B cell (primary cell): ENCODE data around the gene TAC3. TPM values are rescaled to one million over a fixed set of nuclear protein-coding genes. Genes with fewer than 3 reads are reported as not detected.
"Not testable (repeated sequence)": the region's sequence is repeated elsewhere in the genome, so short reads cannot be mapped to it uniquely, and the experiment has no call there.

Experiments used
- ATAC-seq: fragments of 200-7000 bp; cut with Tn5 transposase; one replicate; pipeline ENCODE4 v1.10.0; 2021; ENCODE audit warnings: low read depth, mild to moderate bottlenecking, moderate number of reproducible peaks, moderate library complexity
- CTCF ChIA-PET: fragments of 350-600 bp; sonication (Branson Sonifier 250); formaldehyde crosslinking; loops from one replicate; lab custom pipeline; 2021; ENCODE audit warnings: antibody characterized with exemption, inconsistent platforms; lab: Charles Lee
- POLR2A ChIA-PET: fragments of 350-600 bp; sonication (Branson Sonifier 250); formaldehyde crosslinking; loops from one replicate; lab custom pipeline; 2021; ENCODE audit warnings: antibody characterized with exemption; lab: Charles Lee
- DNase-seq: peaks from one replicate; pipeline ENCODE4 v3.0.0; 2013
- H2AFZ ChIP-seq: 2 replicates; pipeline ENCODE4 v1.6.1; 2012; ENCODE audit warnings: mild to moderate bottlenecking, low read depth, low read length; ENCODE audit not compliant: insufficient read depth, poor library complexity, severe bottlenecking
- H3K27ac ChIP-seq, 2 donors: 1 replicate in 1 of 2; 2 replicates in 1 of 2; pipeline ENCODE4 v1.5.1; 2012 to 2013; ENCODE audit warnings: low read length in 2 of 2, mild to moderate bottlenecking in 2 of 2, moderate library complexity in 1 of 2
- H3K27me3 ChIP-seq, 4 experiments: fragments of 200-600 bp in 1 of 4; sonication (generic) in 1 of 4; replicated peaks in 1 of 4; 1 replicate in 2 of 4; 2 replicates in 2 of 4; pipeline versions ENCODE4 v1.6.1 to v1.7.0; 2013 to 2016; ENCODE audit warnings: low read length in 3 of 4, mild to moderate bottlenecking in 2 of 4, mixed read lengths in 1 of 4, moderate library complexity in 1 of 4; ENCODE audit not compliant: insufficient read depth in 4 of 4, control insufficient read depth in 3 of 4; ENCODE audit errors: control extremely low read depth in 1 of 4
- H3K36me3 ChIP-seq, 2 experiments: replicated peaks in 1 of 2; 1 replicate in 1 of 2; 2 replicates in 1 of 2; pipeline versions ENCODE4 v1.6.1 to v1.7.1; 2013; ENCODE audit warnings: low read length in 1 of 2; ENCODE audit not compliant: insufficient read depth in 2 of 2, control insufficient read depth in 1 of 2; ENCODE audit errors: control extremely low read depth in 1 of 2, extremely low read depth in 1 of 2
- H3K4me1 ChIP-seq, 2 donors: fragments of 200-600 bp in 1 of 2; sonication (generic) in 1 of 2; 1 replicate in 1 of 2; 2 replicates in 1 of 2; pipeline versions ENCODE4 v1.5.1 to v1.6.1; 2013 to 2017; ENCODE audit warnings: low read length in 2 of 2; ENCODE audit not compliant: control insufficient read depth in 2 of 2, insufficient read depth in 2 of 2
- H3K4me2 ChIP-seq: replicated peaks from 2 replicates; pipeline ENCODE3; 2012; ENCODE audit warnings: mild to moderate bottlenecking, low read depth, low read length; ENCODE audit not compliant: poor library complexity, severe bottlenecking
- H3K4me3 ChIP-seq, 5 experiments: fragments of 200-600 bp in 1 of 5; sonication (generic) in 1 of 5; 1 replicate in 3 of 5; 2 replicates in 2 of 5; pipeline versions ENCODE4 v1.5.1 to v1.7.0; 2011 to 2016; ENCODE audit warnings: low read length in 4 of 5, mild to moderate bottlenecking in 4 of 5, low read depth in 2 of 5, control low read depth in 1 of 5, moderate library complexity in 1 of 5; ENCODE audit not compliant: insufficient read depth in 1 of 5; ENCODE audit errors: control extremely low read depth in 1 of 5, extremely low read depth in 1 of 5
- H3K79me2 ChIP-seq: fragments of 200-600 bp; sonication (generic); one replicate; pipeline ENCODE4 v1.6.0; 2016; ENCODE audit warnings: low read length; ENCODE audit not compliant: control insufficient read depth, insufficient read depth
- H3K9ac ChIP-seq: fragments of 200-600 bp; sonication (generic); 2 replicates; pipeline ENCODE4 v1.6.1; 2017; ENCODE audit warnings: mild to moderate bottlenecking, low read length, moderate library complexity
- H3K9me3 ChIP-seq, 3 donors: one replicate each; pipeline versions ENCODE4 v1.6.1 to v1.7.1; 2013; ENCODE audit warnings: low read length in 2 of 3; ENCODE audit not compliant: control insufficient read depth in 2 of 3, insufficient read depth in 1 of 3; ENCODE audit errors: control extremely low read depth in 1 of 3
- H4K20me1 ChIP-seq: 2 replicates; pipeline ENCODE4 v1.6.0; 2012; ENCODE audit warnings: mild to moderate bottlenecking, low read length; ENCODE audit not compliant: insufficient read depth, control insufficient read depth, poor library complexity, severe bottlenecking
- H3K27ac Mint-ChIP-seq: one replicate; pipeline ENCODE4 v1.8.0; 2021; ENCODE audit warnings: mixed read lengths
- H3K27me3 Mint-ChIP-seq: one replicate; pipeline ENCODE4 v1.8.0; 2021; ENCODE audit warnings: mixed read lengths
- H3K4me1 Mint-ChIP-seq: one replicate; pipeline ENCODE4 v1.8.0; 2021; ENCODE audit warnings: mixed read lengths
- H3K4me3 Mint-ChIP-seq: one replicate; pipeline ENCODE4 v1.8.0; 2021; ENCODE audit warnings: mixed read lengths
- H3K9me3 Mint-ChIP-seq: one replicate; pipeline ENCODE4 v1.8.0; 2022; ENCODE audit warnings: mixed read lengths; ENCODE audit not compliant: insufficient read depth
- CTCF ChIP-seq: fragments of 200-600 bp; IDR thresholded peaks from one replicate; pipeline ENCODE4 v1.8.0; 2022; ENCODE audit warnings: antibody characterized with exemption, mild to moderate bottlenecking
- EZH2 ChIP-seq: IDR thresholded peaks from 2 replicates; pipeline ENCODE4 v1.6.1; 2012; ENCODE audit warnings: borderline replicate concordance, low read depth, mild to moderate bottlenecking, moderate library complexity, low read length; ENCODE audit not compliant: insufficient read depth, poor library complexity, severe bottlenecking
- WGBS: methylation state at CpG from one replicate; pipeline ENCODE4 v1.1.5; 2013; ENCODE audit warnings: missing lambda C conversion rate; ENCODE audit not compliant: insufficient coverage; 5-methylcytosine and 5-hydroxymethylcytosine counted together
- intact Hi-C: fragments of 100-400 bp; cut with micrococcal nuclease; formaldehyde crosslinking; loops from one replicate; pipeline ENCODE4 v1.10.0; 2022
- polyA plus RNA-seq: library from polyadenylated mRNA; depleted of rRNA; stranded (reverse); fragments of >200 nt; gene quantifications from 2 replicates; pipeline ENCODE4 v1.2.3, GENCODE V29; 2012
- total RNA-seq, 2 donors: library from RNA; stranded (reverse); fragments of 120-200 nt in 1 of 2; gene quantifications; 1 replicate in 1 of 2; 2 replicates in 1 of 2; pipeline versions ENCODE4 v1.2.3 to v1.2.4, GENCODE V29; 2013 to 2022

Gene TAC3
- total and polyA plus RNA-seq, 2 donors (not counting 1 experiment from before 2014, with no cell fraction given) = 0.24 TPM; not detected in 1

- H3K79me2 ChIP-seq = no peaks in the 10 kb centered on the region
- no peaks in the 10 kb centered on the region for H3K9me3 Mint-ChIP-seq
- H3K27me3 ChIP-seq = peaks cover 0 to 8% (median 2%) of the 10 kb centered on the region in 4 experiments
- WGBS = 93% methylated on average over 4 of the region's 4 CpGs
- no peaks in the 10 kb centered on the region for H4K20me1 ChIP-seq
- peaks cover 0 to 8% of the 10 kb centered on the region in 2 donors for H3K4me1 ChIP-seq
- CTCF ChIA-PET = interaction anchor here (1.3 to 1.6 kb wide), 2 partner anchors 11 to 18 kb away, joined by 3 read pairs; a partner anchor contains a TSS
- H3K27ac ChIP-seq = no peak overlapping the region
- POLR2A ChIA-PET = no interaction called here
- H3K9ac ChIP-seq = no peak overlapping the region
- peaks cover 4% of the 10 kb centered on the region for H3K4me1 Mint-ChIP-seq
- H3K4me3 Mint-ChIP-seq = no peak overlapping the region
- no peak overlapping the region for H3K27ac Mint-ChIP-seq
- H3K4me2 ChIP-seq = no peak overlapping the region
- no peak overlapping the region for H2AFZ ChIP-seq
- intact Hi-C loops = no loop called here
- H3K36me3 ChIP-seq = no peaks in the 10 kb centered on the region
- no peaks in the 10 kb centered on the region for H3K27me3 Mint-ChIP-seq
- ATAC-seq (no peak), DNase-seq (peak; percentile 4)
- no peak for TF ChIP-seq CTCF
- TF ChIP-seq EZH2 = no peak
- H3K4me3 ChIP-seq = no peak overlapping the region
- H3K9me3 ChIP-seq = no peaks in the 10 kb centered on the region
Observed at GRCh38 chr12:56983386-56983785, 32.9 kb downstream of the TAC3 start.

- H3K36me3 ChIP-seq, H3K9me3 ChIP-seq, H3K27ac Mint-ChIP-seq, H3K4me2 ChIP-seq, H3K79me2 ChIP-seq, H3K9ac ChIP-seq, POLR2A ChIA-PET, ATAC-seq, DNase-seq, H3K4me1 Mint-ChIP-seq, H3K27me3 Mint-ChIP-seq, H3K9me3 Mint-ChIP-seq, H3K27me3 ChIP-seq, intact Hi-C loops, H2AFZ ChIP-seq, H3K4me3 Mint-ChIP-seq, H3K27ac ChIP-seq, H3K4me3 ChIP-seq, H3K4me1 ChIP-seq, H4K20me1 ChIP-seq: not testable (repeated sequence)
- CTCF ChIA-PET = interaction anchor here (1.3 to 1.6 kb wide), 2 partner anchors 11 to 19 kb away, joined by 3 read pairs; a partner anchor contains a TSS
- 84% methylated on average over 2 of the region's 3 CpGs for WGBS
Observed at GRCh38 chr12:56982578-56983236, 33.6 kb downstream of the TAC3 start.
